Fibroblast of villous mesenchyme (primary cell): ENCODE results near the gene MNT. TPM values are rescaled to one million over a fixed set of nuclear protein-coding genes. Genes with fewer than 3 reads are reported as not detected.
"Not testable (repeated sequence)": the region's sequence is repeated elsewhere in the genome, so short reads cannot be mapped to it uniquely, and the experiment has no call there.

Experiments used
- DNase-seq: peaks from one replicate; pipeline ENCODE4 v3.0.0-alpha.2; 2010; ENCODE audit warnings: low read depth
- H3K4me3 ChIP-seq: 2 replicates; pipeline ENCODE4 v1.5.1; 2011; ENCODE audit warnings: low read depth, mild to moderate bottlenecking, low read length
- CTCF ChIP-seq: IDR thresholded peaks from 2 replicates; pipeline ENCODE4 v1.5.1; 2012; ENCODE audit warnings: low read depth, mild to moderate bottlenecking, low read length; ENCODE audit not compliant: insufficient read depth
- total RNA-seq: library from RNA; depleted of rRNA; stranded (reverse); fragments of >200 nt; gene quantifications from 2 replicates; pipeline ENCODE4 v1.2.3, GENCODE V29; 2012

The MNT gene
- total RNA-seq, 1 donor: 7.8 TPM

GRCh38 chr17:2440930-2441329, 40.1 kb upstream of the MNT start:
- H3K4me3 ChIP-seq: no peak overlapping the region
- no peak for TF ChIP-seq CTCF
- DNase-seq: no peak

- peak; percentile 73 for DNase-seq
Measured at GRCh38 chr17:2439997-2440396, 39.1 kb upstream of the MNT start.

GRCh38 chr17:2438823-2439222, 38.0 kb upstream of the MNT start:
- DNase-seq: peak; percentile 79
- no peak overlapping the region for H3K4me3 ChIP-seq
- no peak for TF ChIP-seq CTCF

More at GRCh38 chr17:2439997-2440396, 39.1 kb upstream of the MNT start:
- H3K4me3 ChIP-seq: not testable (repeated sequence)

- no peak overlapping the region for H3K4me3 ChIP-seq
- DNase-seq: no peak
- TF ChIP-seq CTCF: no peak
Measured at GRCh38 chr17:2436316-2436905, 35.6 kb upstream of the MNT start.

- no peak for DNase-seq
- no peak overlapping the region for H3K4me3 ChIP-seq
- TF ChIP-seq CTCF: no peak
Measured at GRCh38 chr17:2435862-2436261, 35.0 kb upstream of the MNT start.

GRCh38 chr17:2435181-2435741, 34.4 kb upstream of the MNT start:
- DNase-seq: no peak
- no peak for TF ChIP-seq CTCF
- no peak overlapping the region for H3K4me3 ChIP-seq

GRCh38 chr17:2433696-2434095, 32.8 kb upstream of the MNT start:
- no peak for DNase-seq
- H3K4me3 ChIP-seq: no peak overlapping the region
- no peak for TF ChIP-seq CTCF
